GM18867 (cell line): ENCODE measurements around the gene PPARA.

ENCODE experiments used
- ATAC-seq: cut with Tn5 transposase; IDR thresholded peaks from one replicate; pipeline ENCODE4 v1.9.1; 2021; ENCODE audit warnings: mild to moderate bottlenecking, moderate library complexity; ENCODE audit not compliant: unreplicated experiment

Gene PPARA

GRCh38 chr22:46150034-46150654 lies at the start of gene PPARA:
PPARA (plus strand) TSS chr22:46150526; CDS start chr22:46198384, 47,858 bp downstream.
- ATAC-seq, result peak; percentile 73

- no peak for ATAC-seq
These were observed 48.2 kb upstream of the PPARA start for GRCh38 chr22:46102159-46102558.

- no peak for ATAC-seq
These were observed 47.6 kb upstream of the PPARA start for GRCh38 chr22:46102752-46103151.

GRCh38 chr22:46103181-46103580 lies 47.1 kb upstream of the PPARA start:
- ATAC-seq, result no peak

GRCh38 chr22:46103664-46104063 lies 46.7 kb upstream of the PPARA start:
- no peak for ATAC-seq

GRCh38 chr22:46104170-46104880 lies 46.0 kb upstream of the PPARA start:
- ATAC-seq, result no peak

- no peak for ATAC-seq
These were observed 45.3 kb upstream of the PPARA start for GRCh38 chr22:46104881-46105493.

GRCh38 chr22:46105494-46106278 lies 44.6 kb upstream of the PPARA start:
- ATAC-seq, result no peak

GRCh38 chr22:46106279-46107022 lies 43.9 kb upstream of the PPARA start:
- ATAC-seq, result no peak

- ATAC-seq, result no peak
These were observed 43.1 kb upstream of the PPARA start for GRCh38 chr22:46107089-46107664.

GRCh38 chr22:46107753-46108563 lies 42.4 kb upstream of the PPARA start:
- ATAC-seq, result no peak

GRCh38 chr22:46108564-46109473 lies 41.5 kb upstream of the PPARA start:
- ATAC-seq, result no peak

GRCh38 chr22:46109474-46110003 lies 40.8 kb upstream of the PPARA start:
- no peak for ATAC-seq

- ATAC-seq, result no peak
These were observed 40.1 kb upstream of the PPARA start for GRCh38 chr22:46110215-46110614.

- no peak for ATAC-seq
These were observed 38.5 kb upstream of the PPARA start for GRCh38 chr22:46111645-46112306.

- ATAC-seq, result no peak
These were observed 37.9 kb upstream of the PPARA start for GRCh38 chr22:46112405-46112804.

- ATAC-seq, result no peak
These were observed 37.0 kb upstream of the PPARA start for GRCh38 chr22:46113110-46113909.
